HG03432 (cell line): ENCODE measurements around the gene ZSWIM8.
"Not testable (repeated sequence)": the region's sequence is repeated elsewhere in the genome, so short reads cannot be mapped to it uniquely, and the experiment has no call there.

Experiments
- ATAC-seq: cut with Tn5 transposase; IDR thresholded peaks from one replicate; pipeline ENCODE4 v1.9.1; 2021; ENCODE audit warnings: mild to moderate bottlenecking, moderate library complexity; ENCODE audit not compliant: unreplicated experiment

The ZSWIM8 gene

GRCh38 chr10:73785211-73785720 is at the start of gene ZSWIM8:
Gene ZSWIM8 (plus strand): TSS chr10:73785606. CDS start chr10:73785879, 273 bp downstream.
- ATAC-seq, result peak; percentile 74

- ATAC-seq, result not testable (repeated sequence)
Measured at GRCh38 chr10:73740501-73741254, 44.7 kb upstream of the ZSWIM8 start.

GRCh38 chr10:73742454-73742734 is 43.0 kb upstream of the ZSWIM8 start:
- ATAC-seq, result no peak

- ATAC-seq, result no peak
Measured at GRCh38 chr10:73743327-73743904, 42.0 kb upstream of the ZSWIM8 start.

- peak; percentile 94 for ATAC-seq
Measured at GRCh38 chr10:73743905-73744663, 41.3 kb upstream of the ZSWIM8 start, which contains the start of gene SEC24C. Gene SEC24C (plus strand): TSS chr10:73744372. CDS start chr10:73746833, 2,461 bp downstream.

GRCh38 chr10:73744664-73744975 is 40.8 kb upstream of the ZSWIM8 start:
- ATAC-seq, result peak; percentile 25

GRCh38 chr10:73746721-73747120 is 38.7 kb upstream of the ZSWIM8 start:
- no peak for ATAC-seq

GRCh38 chr10:73750819-73751218 is 34.6 kb upstream of the ZSWIM8 start:
- no peak for ATAC-seq

- no peak for ATAC-seq
Measured at GRCh38 chr10:73756183-73756582, 29.2 kb upstream of the ZSWIM8 start.

- ATAC-seq, result no peak
Measured at GRCh38 chr10:73758704-73759511, 26.5 kb upstream of the ZSWIM8 start.

- no peak for ATAC-seq
Measured at GRCh38 chr10:73759512-73760115, 25.8 kb upstream of the ZSWIM8 start.

- no peak for ATAC-seq
Measured at GRCh38 chr10:73761781-73762180, 23.6 kb upstream of the ZSWIM8 start.

- no peak for ATAC-seq
Measured at GRCh38 chr10:73762915-73763314, 22.5 kb upstream of the ZSWIM8 start.

- no peak for ATAC-seq
Measured at GRCh38 chr10:73763343-73763742, 22.1 kb upstream of the ZSWIM8 start.

GRCh38 chr10:73765066-73765465 is 20.3 kb upstream of the ZSWIM8 start:
- no peak for ATAC-seq

GRCh38 chr10:73768881-73769280 is 16.5 kb upstream of the ZSWIM8 start:
- no peak for ATAC-seq

GRCh38 chr10:73769396-73769795 is 16.0 kb upstream of the ZSWIM8 start:
- no peak for ATAC-seq

GRCh38 chr10:73771722-73772280 is 13.6 kb upstream of the ZSWIM8 start:
- peak; percentile 51 for ATAC-seq

GRCh38 chr10:73772281-73773151 is 12.9 kb upstream of the ZSWIM8 start:
- peak; percentile 69 for ATAC-seq
